HG03039 (cell line): Measurements from ENCODE around the gene ERCC6.

ENCODE experiments used
- ATAC-seq: cut with Tn5 transposase; IDR thresholded peaks from one replicate; pipeline ENCODE4 v1.9.1; 2021; ENCODE audit warnings: mild to moderate bottlenecking, moderate library complexity; ENCODE audit not compliant: unreplicated experiment

Gene ERCC6

GRCh38 chr10:49538381-49539319, at the start of gene ERCC6:
TSS of gene ERCC6 (minus strand) at chr10:49539121.
- ATAC-seq, result peak; percentile 79

GRCh38 chr10:49587981-49588380, 49.1 kb upstream of the ERCC6 start:
- no peak for ATAC-seq

GRCh38 chr10:49585387-49585786, 46.5 kb upstream of the ERCC6 start:
- ATAC-seq, result no peak

GRCh38 chr10:49579621-49580020, 40.7 kb upstream of the ERCC6 start:
- ATAC-seq, result no peak

- ATAC-seq, result no peak
Observed at GRCh38 chr10:49578392-49578791, 39.5 kb upstream of the ERCC6 start.

GRCh38 chr10:49577182-49577925, 38.4 kb upstream of the ERCC6 start:
- ATAC-seq, result no peak

GRCh38 chr10:49575489-49576072, 36.7 kb upstream of the ERCC6 start:
- no peak for ATAC-seq

- no peak for ATAC-seq
Observed at GRCh38 chr10:49572594-49573114, 33.7 kb upstream of the ERCC6 start.

- ATAC-seq, result no peak
Observed at GRCh38 chr10:49571388-49571787, 32.5 kb upstream of the ERCC6 start.

- no peak for ATAC-seq
Observed at GRCh38 chr10:49569031-49569631, 30.2 kb upstream of the ERCC6 start.

GRCh38 chr10:49568235-49568634, 29.3 kb upstream of the ERCC6 start:
- ATAC-seq, result no peak

GRCh38 chr10:49567810-49568209, 28.9 kb upstream of the ERCC6 start:
- ATAC-seq, result no peak

- no peak for ATAC-seq
Observed at GRCh38 chr10:49564461-49565009, 25.6 kb upstream of the ERCC6 start.

- ATAC-seq, result no peak
Observed at GRCh38 chr10:49562893-49563292, 24.0 kb upstream of the ERCC6 start.

- ATAC-seq, result no peak
Observed at GRCh38 chr10:49560526-49560925, 21.6 kb upstream of the ERCC6 start.

GRCh38 chr10:49559476-49559875, 20.6 kb upstream of the ERCC6 start:
- no peak for ATAC-seq

- no peak for ATAC-seq
Observed at GRCh38 chr10:49558190-49558589, 19.3 kb upstream of the ERCC6 start.

GRCh38 chr10:49557681-49558080, 18.8 kb upstream of the ERCC6 start:
- no peak for ATAC-seq

GRCh38 chr10:49556723-49557122, 17.8 kb upstream of the ERCC6 start:
- ATAC-seq, result no peak

GRCh38 chr10:49552277-49552676, 13.4 kb upstream of the ERCC6 start:
- no peak for ATAC-seq

- no peak for ATAC-seq
Observed at GRCh38 chr10:49550563-49550962, 11.6 kb upstream of the ERCC6 start.
